GM23338 (cell line): ENCODE results near the gene PLA2G6. TPM values are rescaled to one million over a fixed set of nuclear protein-coding genes. Genes with fewer than 3 reads are reported as not detected.

ENCODE experiments used
- ATAC-seq: fragments of 200-7000 bp; cut with Tn5 transposase; 3 replicates; pipeline ENCODE4 v1.9.1; 2020
- DNase-seq: peaks from one replicate; pipeline ENCODE4 v3.0.0-alpha.2; 2015; ENCODE audit warnings: low spot score
- H2AFZ ChIP-seq: fragments of 200-600 bp; sonication (generic); 2 replicates; pipeline ENCODE4 v1.8.0; 2016; ENCODE audit warnings: antibody characterized with exemption, mild to moderate bottlenecking, moderate library complexity
- H3F3A ChIP-seq: fragments of 200-600 bp; sonication (generic); replicated peaks from 2 replicates; pipeline ENCODE4 v1.8.0; 2017; ENCODE audit warnings: antibody characterized with exemption, mixed run types, low read depth
- H3K27ac ChIP-seq: fragments of 200-600 bp; sonication (generic); 2 replicates; pipeline ENCODE4 v1.6.1; 2016; ENCODE audit warnings: low read depth
- H3K27me3 ChIP-seq: fragments of 200-600 bp; sonication (generic); 2 replicates; pipeline ENCODE4 v1.8.0; 2016; ENCODE audit warnings: mild to moderate bottlenecking, mixed run types, moderate library complexity; ENCODE audit not compliant: insufficient read depth
- H3K36me3 ChIP-seq: fragments of 200-600 bp; sonication (generic); 2 replicates; pipeline ENCODE4 v1.8.0; 2016; ENCODE audit warnings: mild to moderate bottlenecking; ENCODE audit not compliant: insufficient read depth
- H3K4me1 ChIP-seq: fragments of 200-600 bp; sonication (generic); 2 replicates; pipeline ENCODE4 v1.8.0; 2016; ENCODE audit warnings: mild to moderate bottlenecking, moderate library complexity; ENCODE audit not compliant: insufficient read depth
- H3K4me2 ChIP-seq: fragments of 200-600 bp; sonication (generic); 2 replicates; pipeline ENCODE4 v1.7.1; 2017; ENCODE audit warnings: mixed run types
- H3K4me3 ChIP-seq: fragments of 200-600 bp; sonication (generic); 2 replicates; pipeline ENCODE4 v1.6.1; 2016; ENCODE audit warnings: mixed run types
- H3K79me2 ChIP-seq: fragments of 200-600 bp; sonication (generic); replicated peaks from 2 replicates; pipeline ENCODE4 v1.8.0; 2017; ENCODE audit warnings: mild to moderate bottlenecking; ENCODE audit not compliant: insufficient read depth
- H3K9me2 ChIP-seq: fragments of 200-600 bp; sonication (generic); 2 replicates; pipeline ENCODE4 v1.8.0; 2017; ENCODE audit not compliant: insufficient read depth
- H4K20me1 ChIP-seq: fragments of 200-600 bp; sonication (generic); replicated peaks from 2 replicates; pipeline ENCODE4 v1.8.0; 2017; ENCODE audit warnings: mild to moderate bottlenecking; ENCODE audit not compliant: insufficient read depth
- H3K27ac Mint-ChIP-seq: 2 replicates; pipeline ENCODE4 v1.8.0; 2020; ENCODE audit warnings: inconsistent platforms, mild to moderate bottlenecking, moderate library complexity, mixed read lengths
- H3K27me3 Mint-ChIP-seq: 3 replicates; pipeline ENCODE4 v1.8.0; 2022; ENCODE audit warnings: low read depth, mild to moderate bottlenecking, moderate library complexity, mixed read lengths, inconsistent platforms; ENCODE audit not compliant: insufficient read depth, poor library complexity
- H3K36me3 Mint-ChIP-seq: 3 replicates; pipeline ENCODE4 v1.8.0; 2021; ENCODE audit warnings: low read depth, mild to moderate bottlenecking, inconsistent platforms, moderate library complexity, mixed read lengths
- H3K4me1 Mint-ChIP-seq: 3 replicates; pipeline ENCODE4 v1.8.0; 2020; ENCODE audit warnings: mild to moderate bottlenecking, inconsistent platforms, mixed read lengths
- H3K4me3 Mint-ChIP-seq: 3 replicates; pipeline ENCODE4 v1.8.0; 2021; ENCODE audit warnings: moderate library complexity, mild to moderate bottlenecking, inconsistent platforms, mixed read lengths
- H3K9me3 Mint-ChIP-seq: 3 replicates; pipeline ENCODE4 v1.8.0; 2020; ENCODE audit warnings: moderate library complexity, mild to moderate bottlenecking, inconsistent platforms, mixed read lengths
- CTCF ChIP-seq, 2 experiments: fragments of 200-600 bp in 1 of 2; sonication (generic) in 1 of 2; conservative IDR thresholded peaks; 2 replicates each; pipeline versions ENCODE4 v1.5.1 to v1.6.1; 2016 to 2017; ENCODE audit warnings: antibody characterized with exemption in 2 of 2, low read depth in 2 of 2, mild to moderate bottlenecking in 2 of 2, moderate library complexity in 1 of 2
- EZH2 ChIP-seq: fragments of 200-600 bp; sonication (generic); IDR thresholded peaks from one replicate; pipeline ENCODE4 v1.8.0; 2017; ENCODE audit warnings: antibody characterized with exemption, mild to moderate bottlenecking, low read depth; ENCODE audit not compliant: unreplicated experiment
- EZH2phosphoT487 ChIP-seq: fragments of 200-600 bp; sonication (generic); IDR thresholded peaks from one replicate; pipeline ENCODE4 v1.8.1; 2018; ENCODE audit warnings: antibody characterized with exemption; ENCODE audit not compliant: unreplicated experiment
- POLR2AphosphoS5 ChIP-seq: IDR thresholded peaks from 2 replicates; pipeline ENCODE4 v1.6.1; 2016; ENCODE audit warnings: antibody characterized with exemption, low read depth
- STAT1 ChIP-seq: IDR thresholded peaks from one replicate; pipeline ENCODE4 v1.6.1; 2016; ENCODE audit warnings: antibody characterized with exemption; ENCODE audit not compliant: unreplicated experiment
- ZNF114 ChIP-seq: fragments of 250-450 bp; sonication (Bioruptor Pico); IDR thresholded peaks from 2 replicates; pipeline ENCODE4 v1.5.0; 2020; ENCODE audit warnings: mild to moderate bottlenecking, moderate library complexity
- ZNF462 ChIP-seq: fragments of 250-450 bp; sonication (Bioruptor Pico); IDR thresholded peaks from 2 replicates; pipeline ENCODE4 v1.5.0; 2020; ENCODE audit warnings: mild to moderate bottlenecking, moderate library complexity
- polyA plus RNA-seq: library from polyadenylated mRNA; unstranded; fragments of >200 nt; fragmentation: Nextera tagmentation; extraction: Ambion mirVana; gene quantifications from 2 replicates; pipeline ENCODE4 v1.2.1, GENCODE V29; 2016
- total RNA-seq: library from RNA; depleted of rRNA; stranded (reverse); fragments of >200 nt; shearing (Covaris generic); gene quantifications from 2 replicates; pipeline ENCODE4 v1.2.3, GENCODE V29; 2014

PLA2G6 gene
- total and polyA plus RNA-seq, 2 experiments from 2014 or later = 4.5 to 12.6 TPM

GRCh38 chr22:38175206-38176118 lies 6.2 kb downstream of the PLA2G6 start (continued):
- no peak for TF ChIP-seq ZNF462 (CRISPR knock-in tag)

GRCh38 chr22:38174626-38175025 lies 7.0 kb downstream of the PLA2G6 start:
- no peak for DNase-seq
- H3F3A ChIP-seq = no peaks in the 10 kb centered on the region
- no peaks in the 10 kb centered on the region for H3K9me2 ChIP-seq
- no peak for ATAC-seq
- no peak overlapping the region for H3K4me2 ChIP-seq
- Mint-ChIP-seq H3K36me3 (peaks cover 5% of the 10 kb centered on the region; the same call in 1 of the 3 replicates), H3K4me1 (peaks cover 18% of the 10 kb centered on the region), H3K27me3 (peaks cover 16% of the 10 kb centered on the region), H3K4me3 (no peak overlapping the region), H3K27ac (no peak overlapping the region), H3K9me3 (no peaks in the 10 kb centered on the region)
- no peaks in the 10 kb centered on the region for H4K20me1 ChIP-seq
- H3K4me1 ChIP-seq = no peaks in the 10 kb centered on the region
- H2AFZ ChIP-seq = no peak overlapping the region
- no peak overlapping the region for H3K4me3 ChIP-seq
- H3K79me2 ChIP-seq = no peaks in the 10 kb centered on the region
- no peak overlapping the region for H3K27ac ChIP-seq
- no peaks in the 10 kb centered on the region for H3K27me3 ChIP-seq
- no peaks in the 10 kb centered on the region for H3K36me3 ChIP-seq
- TF ChIP-seq POLR2AphosphoS5 (no peak), ZNF114 (CRISPR knock-in tag) (no peak), STAT1 (no peak), EZH2 (no peak), EZH2phosphoT487 (no peak), CTCF (conservative IDR thresholded peaks at IDR 0.05; ENCODE audit: low read depth in 2 of 2) (no peak)
